GDM1 (cell line): ENCODE results near the gene AANAT.

ENCODE experiments used
- DNase-seq: peaks from one replicate; lab custom pipeline; 2025; lab: John Stamatoyannopoulos, UW

Gene AANAT

GRCh38 chr17:76442341-76443338 is 24.8 kb upstream of the AANAT start:
- no peak for DNase-seq

GRCh38 chr17:76444518-76445311 is 22.7 kb upstream of the AANAT start:
- DNase-seq: no peak

- DNase-seq: no peak
These were observed 21.5 kb upstream of the AANAT start for GRCh38 chr17:76445697-76446448.

GRCh38 chr17:76446449-76447231 is 20.8 kb upstream of the AANAT start:
- no peak for DNase-seq

GRCh38 chr17:76447931-76448652 is 19.3 kb upstream of the AANAT start:
- no peak for DNase-seq

- no peak for DNase-seq
These were observed 18.3 kb upstream of the AANAT start for GRCh38 chr17:76449126-76449525.

- no peak for DNase-seq
These were observed 15.9 kb upstream of the AANAT start for GRCh38 chr17:76451506-76451905.

GRCh38 chr17:76452127-76452659 is 15.2 kb upstream of the AANAT start:
- DNase-seq: no peak

- peak; percentile 87 for DNase-seq
These were observed 14.6 kb upstream of the AANAT start, which contains the start of gene UBE2O for GRCh38 chr17:76452660-76453430. TSS of gene UBE2O (minus strand) at chr17:76453152. CDS start at chr17:76453141, 11 bp downstream.

- no peak for DNase-seq
These were observed 14.0 kb upstream of the AANAT start for GRCh38 chr17:76453431-76453743.

GRCh38 chr17:76458580-76459490 is 8.6 kb upstream of the AANAT start:
- no peak for DNase-seq

- no peak for DNase-seq
These were observed 7.7 kb upstream of the AANAT start for GRCh38 chr17:76459674-76460073.

- no peak for DNase-seq
These were observed 5.4 kb upstream of the AANAT start for GRCh38 chr17:76461765-76462555.

- no peak for DNase-seq
These were observed 4.7 kb upstream of the AANAT start for GRCh38 chr17:76462556-76463290.

- DNase-seq: no peak
These were observed 650 bp upstream of the AANAT start for GRCh38 chr17:76466775-76467130.

GRCh38 chr17:76467809-76468633 is 618 bp downstream of the AANAT start:
- no peak for DNase-seq
